Fibroblast of skin of right biceps (primary cell): Measurements from ENCODE around the gene CCL13.
"Not testable (repeated sequence)": the region's sequence is repeated elsewhere in the genome, so short reads cannot be mapped to it uniquely, and the experiment has no call there.

Experiments used
- DNase-seq: peaks from one replicate; pipeline ENCODE4 v3.0.0-alpha.2; 2013

CCL13 gene

DNA sequence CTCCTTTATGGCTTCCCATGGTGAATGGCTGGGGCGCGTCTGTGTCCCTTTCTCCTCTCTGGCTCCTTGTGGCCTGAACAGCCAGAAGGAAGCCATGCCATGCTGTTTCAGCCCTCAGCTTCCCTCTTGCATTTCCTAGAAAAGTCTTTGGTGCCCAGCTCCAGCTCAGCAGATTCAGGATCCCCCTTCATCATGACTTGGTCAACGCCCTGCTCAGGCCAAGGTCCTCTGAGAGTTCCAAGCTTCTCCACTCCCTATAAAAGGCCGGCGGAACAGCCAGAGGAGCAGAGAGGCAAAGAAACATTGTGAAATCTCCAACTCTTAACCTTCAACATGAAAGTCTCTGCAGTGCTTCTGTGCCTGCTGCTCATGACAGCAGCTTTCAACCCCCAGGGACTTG, at the start of gene CCL13:
Gene CCL13 (plus strand): TSS at position 287 of the 400 bp plus-strand sequence. CDS start 47 bp downstream, at position 334.
- no peak for DNase-seq

DNA sequence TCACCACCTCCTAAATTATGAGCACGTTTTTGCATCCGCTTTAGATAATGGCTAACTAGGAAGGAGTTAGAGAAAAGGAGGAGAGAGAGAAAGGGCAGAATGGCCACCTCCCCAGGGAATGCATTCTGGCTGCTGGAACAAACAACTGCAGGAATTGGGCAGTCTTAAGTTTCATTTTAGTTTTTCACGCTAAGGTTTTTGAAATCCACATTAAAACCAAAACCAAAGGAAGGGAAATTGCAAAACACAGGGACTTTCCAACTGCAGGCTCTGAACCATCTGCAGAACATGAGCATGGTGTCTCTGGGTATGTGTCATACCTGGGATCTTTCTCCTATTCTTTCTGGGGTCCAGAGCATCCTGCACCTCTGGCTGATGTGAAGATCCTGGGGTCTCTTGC, 49.2 kb upstream of the CCL13 start:
- DNase-seq, result peak; percentile 17

- DNase-seq, result no peak
Measured at GRCh38 chr17:34308371-34308770, 47.9 kb upstream of the CCL13 start.

DNA sequence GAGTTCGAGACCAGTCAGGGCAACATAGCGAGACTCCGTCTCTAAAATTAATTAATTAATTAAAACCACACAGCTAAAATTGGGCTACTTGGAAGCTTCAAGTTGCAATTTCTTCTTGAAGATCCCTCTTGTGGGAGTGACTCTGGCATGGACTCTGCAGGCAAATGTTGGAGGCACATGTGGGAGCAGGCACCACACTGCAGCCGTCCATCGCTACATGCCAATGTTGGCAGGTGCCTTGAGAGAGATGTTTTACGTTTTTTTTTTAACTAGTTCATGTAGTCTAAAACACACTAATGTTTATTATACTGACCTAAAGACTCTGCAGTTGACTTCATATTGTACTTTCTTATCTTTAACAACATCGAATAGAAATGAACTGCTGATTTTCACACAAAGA, 45.0 kb upstream of the CCL13 start:
- DNase-seq, result no peak

DNA sequence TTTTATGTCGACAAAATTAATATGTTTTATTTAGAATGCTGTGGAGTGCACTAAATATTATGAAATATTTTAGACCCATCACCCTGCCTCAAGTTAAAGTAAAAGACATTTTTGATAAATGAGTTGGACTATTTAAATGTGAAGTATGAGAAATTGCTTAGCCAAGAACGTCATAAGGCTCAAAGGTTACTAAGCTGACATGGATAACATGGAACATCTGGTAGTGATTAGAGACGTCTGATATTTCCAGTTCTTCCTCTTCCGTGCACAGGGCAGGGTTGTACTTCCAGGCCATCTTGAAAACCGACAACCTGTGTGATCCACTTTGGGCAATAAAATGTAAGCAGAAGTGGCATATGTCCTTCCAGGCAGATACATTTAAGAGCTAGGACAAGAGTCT, 44.2 kb upstream of the CCL13 start:
- DNase-seq, result peak; percentile 75

DNA sequence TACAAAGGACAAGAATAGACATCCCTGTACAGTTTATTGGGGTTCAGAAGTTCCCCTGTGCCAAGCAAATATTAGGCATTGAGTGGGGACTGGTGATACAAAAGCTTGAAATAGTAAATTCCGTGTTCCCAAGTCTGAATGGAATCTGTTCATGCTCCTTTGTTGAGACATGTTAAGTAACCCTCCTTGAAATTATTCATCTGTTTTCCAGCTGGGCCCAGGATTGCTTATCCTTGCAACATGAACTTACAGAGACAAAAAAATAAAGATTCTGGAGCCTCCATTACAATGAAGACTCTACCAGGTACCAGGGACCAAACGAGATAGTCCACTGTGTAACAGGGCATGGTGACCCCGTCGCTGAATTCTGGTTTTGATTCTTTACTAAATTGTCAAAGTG, 43.1 kb upstream of the CCL13 start:
- no peak for DNase-seq

GRCh38 chr17:34314279-34314678, 42.0 kb upstream of the CCL13 start:
- peak; percentile 32 for DNase-seq

DNA sequence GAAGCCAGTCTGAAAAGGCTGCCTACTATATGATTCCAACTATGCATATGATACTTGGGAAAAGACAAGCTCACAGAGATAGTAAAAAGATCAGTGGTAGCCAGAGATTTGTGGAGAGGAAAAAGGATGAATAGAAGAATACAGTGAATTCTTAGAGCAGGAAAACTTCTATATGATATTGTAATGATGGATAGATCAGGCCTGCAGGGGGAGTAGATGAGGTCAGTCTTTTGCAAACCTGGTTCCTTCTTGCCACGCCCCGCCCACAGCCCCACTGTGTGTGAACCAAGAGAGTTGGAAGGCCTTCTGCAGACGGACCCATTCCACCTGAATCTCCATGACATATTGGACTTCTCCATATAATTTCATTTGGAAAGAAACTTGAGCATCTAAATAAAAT, 37.8 kb upstream of the CCL13 start:
- DNase-seq, result no peak

GRCh38 chr17:34319039-34319483, 37.2 kb upstream of the CCL13 start, which contains the start of gene CCL8:
Gene CCL8 (plus strand): TSS chr17:34319435. CDS start chr17:34319502, 67 bp downstream.
- DNase-seq, result no peak

GRCh38 chr17:34321964-34322363, 34.3 kb upstream of the CCL13 start:
- no peak for DNase-seq

GRCh38 chr17:34327580-34327979, 28.7 kb upstream of the CCL13 start:
- DNase-seq, result not testable (repeated sequence)

- DNase-seq, result no peak
Measured at GRCh38 chr17:34337701-34338100, 18.6 kb upstream of the CCL13 start.

- DNase-seq, result no peak
Measured at GRCh38 chr17:34339138-34339770, 17.0 kb upstream of the CCL13 start.

- DNase-seq, result no peak
Measured at GRCh38 chr17:34341916-34342315, 14.4 kb upstream of the CCL13 start.

DNA sequence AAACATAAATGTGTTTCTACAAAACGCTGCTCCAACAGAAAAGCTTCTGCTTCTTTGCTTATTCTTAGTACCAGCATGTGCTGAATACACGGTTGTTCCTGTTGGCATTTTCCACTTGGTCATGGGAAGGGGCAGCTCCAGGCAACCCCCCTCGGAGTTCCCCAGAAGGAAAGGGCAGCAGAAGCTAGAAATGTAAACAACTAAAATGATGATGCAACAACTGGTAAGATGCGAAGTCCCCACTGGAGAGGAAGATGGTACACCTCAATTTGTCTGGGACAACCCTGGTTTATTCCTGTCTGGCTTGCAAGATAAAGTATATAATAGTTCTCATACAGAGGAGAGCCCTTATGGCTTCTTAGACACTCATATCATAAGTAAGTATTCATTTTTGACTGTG, 9.2 kb upstream of the CCL13 start:
- DNase-seq, result no peak

DNA sequence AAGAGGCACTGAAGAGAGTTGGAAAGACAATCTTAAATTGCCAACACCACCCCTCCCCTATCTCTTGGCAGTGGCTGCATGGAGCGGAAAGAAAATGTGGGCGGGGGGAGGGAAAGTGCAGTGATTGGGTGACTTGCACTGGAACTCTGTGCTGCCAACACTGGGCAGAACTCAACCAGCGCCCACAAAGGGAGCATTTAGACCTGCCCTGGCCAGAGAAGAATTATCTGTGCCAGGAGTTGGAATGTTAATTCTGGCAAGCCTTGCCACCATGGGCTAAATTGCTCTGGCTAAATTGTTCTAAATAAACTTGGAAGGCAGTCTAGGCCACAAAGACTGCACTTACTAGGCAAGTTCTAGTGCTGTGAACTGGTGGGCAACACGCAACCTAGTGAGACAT, 6.5 kb upstream of the CCL13 start:
- no peak for DNase-seq

- DNase-seq, result no peak
Measured at GRCh38 chr17:34351096-34351495, 5.2 kb upstream of the CCL13 start.

DNA sequence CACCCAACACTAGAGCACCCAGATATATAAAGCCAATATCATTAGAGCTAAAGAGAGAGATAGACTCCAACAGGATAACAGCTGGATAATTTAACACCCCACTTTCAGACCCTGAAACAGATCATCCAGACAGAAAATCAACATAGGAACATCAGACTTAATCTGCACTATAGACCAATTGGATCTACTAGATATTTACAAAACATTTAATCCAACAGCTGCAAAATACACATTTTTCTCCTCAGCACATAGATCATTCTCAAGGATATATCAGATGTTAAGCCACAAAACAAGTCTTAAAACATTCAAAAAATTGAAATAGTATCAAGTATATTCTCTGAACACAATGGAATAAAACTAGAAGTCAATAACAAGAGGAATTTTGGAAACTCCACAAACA, 4.1 kb upstream of the CCL13 start:
- no peak for DNase-seq

DNA sequence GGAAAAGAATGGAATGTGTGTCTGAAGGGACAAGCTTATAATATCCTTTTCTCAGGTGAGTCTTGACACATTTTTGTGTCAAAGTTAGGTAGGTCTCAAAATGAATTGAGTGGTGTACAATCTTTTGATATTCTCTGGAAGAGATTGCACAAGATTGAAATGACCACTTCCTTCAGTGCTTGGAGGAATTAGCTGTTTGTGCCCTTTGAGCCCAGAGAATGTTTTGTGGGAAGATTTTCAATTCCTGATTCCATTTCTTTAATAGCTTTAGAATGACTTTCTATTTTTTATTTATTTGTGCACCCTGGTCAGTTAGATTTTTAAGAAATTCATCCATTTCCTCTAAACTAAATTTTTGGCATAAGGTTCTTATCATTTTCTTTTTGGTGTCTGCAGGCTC, 1.6 kb upstream of the CCL13 start:
- no peak for DNase-seq

- DNase-seq, result no peak
Measured at GRCh38 chr17:34357398-34357797, 1.1 kb downstream of the CCL13 start.

- no peak for DNase-seq
Measured at GRCh38 chr17:34358631-34359030, 2.4 kb downstream of the CCL13 start.

DNA sequence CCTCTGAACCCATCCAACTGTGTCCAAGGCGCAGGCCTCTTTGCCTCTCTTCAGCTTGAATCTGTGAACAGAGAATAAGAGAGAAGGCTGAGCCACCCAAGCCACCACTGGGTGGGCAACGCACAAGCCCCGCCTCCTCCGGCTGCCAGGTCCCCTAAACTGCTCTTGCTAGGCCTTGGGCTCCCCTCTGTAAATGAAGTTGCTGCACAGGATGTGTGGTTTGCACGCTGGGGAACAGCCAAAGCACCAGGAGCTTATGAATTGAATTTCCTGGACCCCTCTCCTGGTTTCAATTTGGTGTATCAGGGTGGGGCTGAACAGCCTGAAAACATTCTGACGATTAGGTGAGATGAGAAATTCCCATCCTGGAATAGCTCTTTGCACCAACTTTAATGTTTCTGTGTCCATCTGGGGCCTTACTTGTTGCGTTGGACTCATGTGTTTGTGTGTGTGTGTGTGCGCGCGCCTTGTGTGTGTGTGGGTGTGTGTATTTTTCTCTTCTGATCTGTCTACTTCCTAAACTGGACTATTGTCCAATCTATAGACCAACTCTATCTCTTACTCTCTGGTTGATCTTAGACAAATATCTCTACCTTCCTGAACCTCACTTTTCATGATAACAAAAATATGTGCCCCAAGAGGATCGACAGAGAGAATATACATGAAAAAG, 4.5 kb downstream of the CCL13 start:
- DNase-seq, result no peak

DNA sequence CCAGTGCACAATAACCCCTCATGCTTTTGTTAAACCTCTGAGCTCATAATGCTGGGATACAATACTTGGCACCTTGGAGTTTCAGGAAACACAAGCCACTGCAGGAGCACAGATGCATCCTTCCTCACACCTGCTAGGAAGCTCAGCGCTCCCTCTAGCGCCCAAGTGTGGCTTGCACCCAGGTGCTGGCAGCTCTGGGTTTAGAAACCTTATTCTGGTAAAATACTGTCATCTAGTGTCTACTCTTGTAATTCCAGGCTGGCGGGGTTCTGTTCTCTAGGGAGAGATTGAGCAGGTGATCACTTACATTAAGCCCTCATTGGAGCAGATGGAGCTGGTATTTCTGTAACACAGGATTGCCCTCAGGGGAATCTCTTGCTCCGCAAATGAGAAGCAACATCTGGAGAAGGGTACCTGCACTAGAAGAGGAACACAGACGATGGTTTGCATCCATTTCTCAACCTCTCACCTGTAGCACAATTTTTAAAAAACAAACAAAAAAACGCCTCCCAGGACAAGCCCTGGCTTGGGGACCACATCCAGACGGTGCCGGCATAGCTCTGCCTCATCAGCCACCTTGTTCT, 5.3 kb downstream of the CCL13 start:
- peak; percentile 78 for DNase-seq

- no peak for DNase-seq
Measured at GRCh38 chr17:34363183-34363661, 6.9 kb downstream of the CCL13 start, which contains the start of gene CCL1. Gene CCL1 (minus strand): TSS chr17:34363233. CDS start chr17:34363161, 72 bp downstream.
